Fibroblast of skin of left quadriceps (primary cell): Measurements from ENCODE around the gene POLE.

Experiments
- DNase-seq, 2 experiments: peaks; one replicate each; pipeline ENCODE4 v3.0.0-alpha.2; 2013; ENCODE audit warnings: low read depth in 2 of 2

The POLE gene

DNA sequence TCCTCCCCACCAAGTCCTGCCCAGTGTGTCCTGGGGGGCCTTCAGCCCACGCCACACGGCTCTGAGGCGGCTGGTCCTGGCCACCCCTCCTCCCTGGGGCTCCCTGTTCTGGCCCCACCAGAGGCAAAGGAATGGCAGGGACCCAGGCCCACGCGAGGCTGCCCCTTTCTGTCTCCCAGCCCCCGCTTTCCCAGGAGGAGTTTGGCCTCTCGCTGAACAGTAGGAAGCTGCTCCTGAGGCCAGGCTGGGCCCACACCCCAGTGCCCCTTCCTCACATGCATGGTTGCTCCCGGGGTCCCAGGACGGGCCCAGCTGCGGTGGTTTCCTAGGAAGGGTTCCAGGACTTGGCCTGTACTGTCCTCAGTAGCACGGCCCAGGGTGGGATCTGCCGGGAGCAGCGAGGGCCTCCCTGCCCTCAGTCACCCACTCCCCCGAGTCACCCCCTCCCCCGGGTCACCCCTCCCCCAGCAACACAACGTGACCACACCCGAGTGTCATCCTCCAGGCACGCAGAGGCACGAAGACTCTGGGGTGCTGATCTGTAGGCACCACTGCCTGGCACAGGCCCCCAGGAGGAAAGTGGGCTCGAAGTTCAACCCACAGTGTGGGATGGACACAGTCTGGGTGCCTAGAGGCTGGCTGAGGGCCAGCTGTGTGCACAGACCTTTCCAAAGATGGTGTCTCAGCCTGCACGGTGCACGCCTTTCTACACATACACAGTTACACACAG is 109.8 kb downstream of the POLE start:
- DNase-seq = no peak

DNA sequence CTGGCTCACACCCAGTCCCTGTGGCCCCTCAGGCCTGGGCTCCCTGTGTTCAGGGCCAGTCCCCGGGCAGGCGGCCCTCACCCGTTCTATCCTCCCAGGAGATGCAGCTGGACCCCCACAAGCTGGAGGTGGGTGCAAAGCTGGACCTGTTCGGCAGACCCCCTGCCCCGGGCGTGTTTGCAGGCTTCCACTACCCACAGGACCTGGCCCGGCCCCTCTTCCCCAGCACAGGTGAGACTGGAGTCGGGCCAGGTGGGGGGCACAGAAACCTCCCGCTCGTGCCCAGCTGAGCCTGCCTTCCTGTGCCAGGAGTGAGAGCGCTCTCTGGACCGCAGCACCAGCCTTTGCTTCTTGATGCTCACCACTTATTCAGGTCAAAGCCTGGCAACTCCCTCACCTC is 110.4 kb downstream of the POLE start:
- DNase-seq = no peak

DNA sequence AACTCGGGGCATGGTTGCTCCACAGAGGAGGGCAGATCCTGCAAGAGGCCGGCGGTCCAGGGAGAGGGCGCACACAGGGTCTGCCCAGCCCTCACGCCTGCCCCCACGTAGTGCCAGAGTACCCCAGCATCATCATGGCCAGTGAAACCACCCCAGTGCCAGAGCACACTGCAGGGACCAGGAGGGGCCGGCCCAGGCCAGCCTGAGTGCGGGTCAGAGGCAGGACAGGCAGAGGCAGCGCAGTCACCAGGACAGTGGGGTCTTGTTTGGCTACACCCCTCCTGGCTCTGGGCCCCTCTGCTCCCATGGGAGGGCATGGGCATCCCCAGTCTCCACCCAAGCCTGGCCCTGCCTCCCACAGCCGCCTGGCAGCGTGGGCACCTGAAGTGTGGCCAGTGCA is 111.5 kb downstream of the POLE start:
- DNase-seq = no peak

- DNase-seq = no peak
Observed at GRCh38 chr12:132574271-132574996, 112.7 kb downstream of the POLE start.
